Mononuclear cell (primary cell): ENCODE data around the gene LRRC52. TPM values are rescaled to one million over a fixed set of nuclear protein-coding genes. Genes with fewer than 3 reads are reported as not detected.

ENCODE experiments used
- H3K27me3 ChIP-seq: 2 replicates; pipeline ENCODE4 v1.6.0; 2011; ENCODE audit warnings: low read length, control low read depth; ENCODE audit not compliant: insufficient read depth
- H3K4me1 ChIP-seq: 2 replicates; pipeline ENCODE4 v1.5.1; 2011; ENCODE audit warnings: mild to moderate bottlenecking, low read length, control low read depth; ENCODE audit not compliant: insufficient read depth
- H3K4me3 ChIP-seq: 2 replicates; pipeline ENCODE4 v1.5.1; 2011; ENCODE audit warnings: mild to moderate bottlenecking, low read length, moderate library complexity
- H3K9me3 ChIP-seq: 2 replicates; pipeline ENCODE4 v1.5.1; 2011; ENCODE audit warnings: low read depth, mild to moderate bottlenecking, control low read depth, low read length
- total RNA-seq: library from RNA; depleted of rRNA; stranded (reverse); fragments of >200 nt; gene quantifications from one replicate; pipeline ENCODE4 v1.2.3, GENCODE V29; 2012

The LRRC52 gene
- total RNA-seq, 1 donor, result not detected

DNA sequence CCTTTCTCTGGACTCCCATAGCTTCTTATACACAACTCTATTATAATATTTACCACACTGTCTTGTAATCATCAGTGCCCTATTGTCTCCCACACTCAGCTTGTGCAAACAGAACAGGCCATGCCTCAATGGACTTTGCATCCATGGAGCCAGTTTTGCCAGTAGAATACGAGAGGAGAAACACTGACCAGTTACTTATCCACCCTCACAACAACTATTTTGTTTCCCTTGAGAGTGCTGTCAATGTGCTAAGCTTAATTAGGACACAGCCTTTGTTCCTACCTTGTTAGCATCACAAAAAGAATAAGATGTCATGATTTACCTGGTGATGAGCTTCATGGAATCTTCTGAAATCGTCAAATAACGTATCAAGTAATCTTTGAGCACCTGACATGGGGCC is 18.1 kb upstream of the LRRC52 start:
- H3K4me3 ChIP-seq, result no peak overlapping the region
- peaks cover 18% of the 10 kb centered on the region for H3K27me3 ChIP-seq
- peaks cover 12% of the 10 kb centered on the region for H3K9me3 ChIP-seq
- no peaks in the 10 kb centered on the region for H3K4me1 ChIP-seq

DNA sequence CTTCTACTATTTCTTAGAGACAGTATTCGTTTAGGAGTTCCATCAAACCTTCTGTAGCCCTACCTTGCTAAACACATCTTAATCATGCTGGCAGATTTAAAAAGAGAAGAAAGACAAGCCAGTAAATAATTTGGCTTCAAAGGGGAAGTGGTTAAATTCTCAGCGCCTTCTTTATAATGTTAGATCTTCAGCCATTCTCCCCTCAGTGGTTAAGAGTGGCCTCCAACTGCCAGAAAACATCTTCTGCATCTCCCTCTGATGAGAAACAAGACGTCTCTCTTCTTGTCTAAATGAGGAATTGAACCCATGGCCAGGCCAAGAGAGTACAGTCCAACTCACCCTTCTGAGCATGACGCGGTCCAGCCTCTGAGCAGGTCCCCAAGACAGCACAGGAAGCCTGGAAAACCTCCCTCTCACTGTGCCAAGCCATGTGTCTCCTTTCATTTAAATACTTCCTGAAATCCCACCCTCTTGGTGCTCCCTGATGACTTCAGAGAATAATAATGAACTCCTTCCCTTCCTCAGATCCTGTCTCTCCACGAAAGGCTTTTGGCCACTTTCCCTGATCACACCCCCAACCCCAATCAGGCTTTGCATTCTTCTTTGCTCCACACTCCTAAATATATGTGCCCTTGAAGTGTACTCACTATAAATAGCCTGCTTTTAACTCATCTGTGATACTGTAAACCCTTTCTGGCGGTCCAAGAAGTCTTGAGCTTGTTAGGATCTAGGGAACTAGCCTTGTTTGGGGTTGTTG is 16.4 kb upstream of the LRRC52 start:
- Histone ChIP-seq H3K4me1 (no peaks in the 10 kb centered on the region), H3K4me3 (no peak overlapping the region), H3K9me3 (no peaks in the 10 kb centered on the region), H3K27me3 (peaks cover 16% of the 10 kb centered on the region)

DNA sequence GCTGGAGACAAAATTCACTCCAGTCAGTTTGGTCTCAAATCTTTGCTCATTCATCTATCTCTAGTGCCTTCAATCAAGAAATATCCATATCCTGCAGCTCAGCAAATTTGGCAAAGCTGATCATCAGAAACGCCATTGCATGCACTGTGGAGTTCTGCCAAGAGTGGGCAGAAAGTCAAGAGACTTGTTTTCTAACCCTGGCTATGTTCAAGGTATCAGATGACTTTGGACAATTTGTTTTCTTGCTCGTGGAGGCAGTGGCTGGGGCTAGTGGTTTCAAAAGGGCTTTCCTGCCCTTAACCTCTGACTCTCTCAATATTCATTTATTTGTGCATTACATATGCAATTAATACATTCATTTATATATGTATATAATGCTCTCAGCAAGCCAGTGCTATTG is 12.8 kb upstream of the LRRC52 start:
- Histone ChIP-seq H3K27me3 (peaks cover 16% of the 10 kb centered on the region), H3K4me1 (no peaks in the 10 kb centered on the region)

DNA sequence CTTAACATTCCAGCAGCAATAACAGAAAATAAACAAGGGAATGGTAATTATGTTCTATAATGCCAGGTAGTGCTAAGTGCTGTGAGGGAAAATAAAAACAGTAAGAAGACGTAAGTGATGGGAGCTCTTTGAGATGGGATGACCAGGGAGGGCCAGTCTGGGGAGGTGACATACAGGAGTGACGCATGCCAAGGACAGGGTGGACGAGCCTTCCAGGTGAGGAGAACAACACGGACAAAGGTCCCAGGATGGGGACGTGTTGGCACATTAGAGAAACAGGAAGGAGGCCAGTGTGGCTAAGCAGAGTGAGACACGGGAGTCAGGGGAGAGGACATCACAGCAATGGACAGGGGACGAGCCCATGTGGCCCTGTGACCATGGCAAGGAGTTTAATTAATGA is 11.7 kb upstream of the LRRC52 start:
- H3K4me1 ChIP-seq, result no peaks in the 10 kb centered on the region
- H3K9me3 ChIP-seq, result no peaks in the 10 kb centered on the region
- peaks cover 16% of the 10 kb centered on the region for H3K27me3 ChIP-seq
- H3K4me3 ChIP-seq, result no peak overlapping the region

More for the DNA sequence above, 12.8 kb upstream of the LRRC52 start:
- Histone ChIP-seq H3K4me3 (no peak overlapping the region), H3K9me3 (no peaks in the 10 kb centered on the region)

DNA sequence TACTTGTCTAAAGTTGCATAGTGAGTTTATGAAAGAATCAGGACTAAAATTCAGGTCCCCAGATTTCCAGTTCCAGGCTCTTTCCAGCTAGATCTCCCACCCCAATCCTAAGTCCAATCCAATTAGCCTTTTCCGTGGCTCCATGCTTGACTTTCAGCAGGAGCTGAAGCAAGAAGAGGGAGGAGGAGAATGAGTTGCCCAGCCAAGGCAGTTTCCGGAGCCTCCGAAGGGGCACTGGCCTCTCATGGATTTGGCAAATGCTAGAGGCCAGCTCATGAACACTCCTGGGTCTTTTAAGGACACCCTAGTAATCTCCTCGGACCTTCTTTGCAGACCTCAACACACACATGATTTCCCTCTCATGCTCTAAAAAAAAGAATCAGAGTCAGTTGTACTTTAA is 10.5 kb upstream of the LRRC52 start:
- H3K4me1 ChIP-seq, result no peaks in the 10 kb centered on the region
- peaks cover 15% of the 10 kb centered on the region for H3K27me3 ChIP-seq
- H3K4me3 ChIP-seq, result no peak overlapping the region
- H3K9me3 ChIP-seq, result no peaks in the 10 kb centered on the region

DNA sequence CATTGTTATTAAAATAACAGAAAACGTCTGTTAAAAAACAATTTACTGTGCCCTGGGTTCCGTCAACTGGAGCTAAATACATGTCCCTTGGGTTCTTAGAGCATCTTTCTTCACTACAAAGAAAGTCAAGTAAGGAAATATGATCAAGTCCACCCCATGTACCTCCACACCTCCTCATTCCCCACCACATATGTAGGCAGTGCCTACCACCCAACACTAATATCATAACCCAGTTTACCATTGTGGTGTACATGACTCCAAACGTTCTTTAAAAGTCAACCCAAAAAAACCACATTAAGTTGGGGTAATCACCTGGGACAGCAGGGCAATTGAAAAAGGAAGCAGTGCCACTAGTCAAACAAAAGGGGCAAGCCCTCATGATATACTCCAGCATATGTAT is 7.8 kb upstream of the LRRC52 start:
- H3K4me1 ChIP-seq, result no peaks in the 10 kb centered on the region
- no peak overlapping the region for H3K4me3 ChIP-seq
- no peaks in the 10 kb centered on the region for H3K9me3 ChIP-seq
- no peaks in the 10 kb centered on the region for H3K27me3 ChIP-seq

DNA sequence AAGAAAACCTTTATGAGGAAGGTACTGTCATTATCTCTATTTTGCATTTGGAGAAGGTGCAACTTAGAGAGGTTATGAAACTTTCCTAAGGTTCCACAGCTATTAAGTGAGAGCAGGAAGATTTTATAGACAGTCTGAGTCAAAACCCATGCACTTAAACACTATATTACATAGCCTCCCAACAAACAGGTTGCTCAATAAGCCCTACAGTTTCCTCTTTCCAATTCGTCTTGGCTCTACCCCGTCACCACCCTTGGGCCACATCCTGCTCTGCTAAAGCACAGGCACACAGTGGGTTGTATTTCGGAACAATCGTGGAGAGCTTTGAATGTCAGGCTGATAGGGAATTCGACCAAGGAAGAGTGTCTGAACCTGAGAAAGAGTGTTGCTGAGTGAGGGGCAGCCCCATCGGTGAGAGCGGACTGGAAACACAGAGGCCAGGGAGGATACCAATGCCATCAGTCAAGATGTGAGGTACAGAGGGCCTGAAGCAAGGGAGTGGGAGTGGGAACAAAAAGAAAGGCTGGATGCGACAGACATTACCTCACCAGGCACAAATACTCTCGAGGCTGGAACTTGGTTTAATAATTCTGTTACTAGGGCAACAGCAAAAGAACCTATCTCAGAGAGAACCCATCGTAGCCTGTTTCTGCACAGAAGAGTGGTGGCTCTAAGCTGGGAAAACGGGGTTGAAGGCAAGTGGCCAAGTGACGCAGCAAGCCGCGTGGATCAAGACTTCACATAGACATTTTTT is 6.3 kb upstream of the LRRC52 start:
- Histone ChIP-seq H3K9me3 (no peaks in the 10 kb centered on the region), H3K27me3 (no peaks in the 10 kb centered on the region), H3K4me1 (no peaks in the 10 kb centered on the region), H3K4me3 (no peak overlapping the region)

DNA sequence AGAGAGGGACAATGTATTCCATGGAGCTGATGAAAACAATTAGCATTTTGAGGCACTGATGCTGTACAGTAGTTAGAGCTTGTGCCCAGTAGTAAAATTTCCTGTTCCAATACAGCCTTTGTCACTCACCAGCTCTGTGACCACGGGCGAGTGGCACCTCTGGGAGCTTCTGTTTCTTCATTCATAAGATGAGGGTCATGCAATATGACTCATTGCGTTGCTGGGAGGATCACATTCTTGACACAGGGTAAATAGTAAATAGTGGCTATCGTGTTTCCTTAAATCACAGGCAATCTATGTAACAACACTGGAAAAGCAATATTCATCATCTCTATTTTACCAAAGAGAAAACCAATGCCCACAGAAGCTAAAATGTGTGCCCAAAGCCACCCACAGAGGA is 4.5 kb upstream of the LRRC52 start:
- Histone ChIP-seq H3K4me1 (no peaks in the 10 kb centered on the region), H3K4me3 (no peak overlapping the region), H3K27me3 (no peaks in the 10 kb centered on the region), H3K9me3 (no peaks in the 10 kb centered on the region)

DNA sequence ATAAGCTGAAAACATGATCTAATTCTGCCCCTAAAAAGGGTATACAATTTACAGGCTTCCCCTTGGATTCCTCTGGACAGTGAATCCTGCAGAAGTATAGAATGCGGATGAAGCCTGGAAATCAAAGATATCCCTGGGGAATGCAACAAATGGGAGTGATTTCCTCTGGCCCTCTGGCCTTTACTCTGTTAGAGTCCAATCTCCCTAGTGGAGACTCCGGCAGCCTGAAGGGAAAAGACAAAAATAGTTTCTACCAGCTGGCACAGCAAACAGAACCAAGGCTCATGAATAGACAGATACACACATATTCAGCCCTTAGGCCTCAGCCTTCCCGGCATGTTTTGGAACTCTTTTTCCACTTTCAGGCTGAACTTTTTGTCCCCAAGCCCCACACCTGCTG is 3.9 kb upstream of the LRRC52 start:
- H3K4me1 ChIP-seq, result no peaks in the 10 kb centered on the region
- H3K4me3 ChIP-seq, result no peak overlapping the region
- no peaks in the 10 kb centered on the region for H3K27me3 ChIP-seq
- H3K9me3 ChIP-seq, result no peaks in the 10 kb centered on the region

DNA sequence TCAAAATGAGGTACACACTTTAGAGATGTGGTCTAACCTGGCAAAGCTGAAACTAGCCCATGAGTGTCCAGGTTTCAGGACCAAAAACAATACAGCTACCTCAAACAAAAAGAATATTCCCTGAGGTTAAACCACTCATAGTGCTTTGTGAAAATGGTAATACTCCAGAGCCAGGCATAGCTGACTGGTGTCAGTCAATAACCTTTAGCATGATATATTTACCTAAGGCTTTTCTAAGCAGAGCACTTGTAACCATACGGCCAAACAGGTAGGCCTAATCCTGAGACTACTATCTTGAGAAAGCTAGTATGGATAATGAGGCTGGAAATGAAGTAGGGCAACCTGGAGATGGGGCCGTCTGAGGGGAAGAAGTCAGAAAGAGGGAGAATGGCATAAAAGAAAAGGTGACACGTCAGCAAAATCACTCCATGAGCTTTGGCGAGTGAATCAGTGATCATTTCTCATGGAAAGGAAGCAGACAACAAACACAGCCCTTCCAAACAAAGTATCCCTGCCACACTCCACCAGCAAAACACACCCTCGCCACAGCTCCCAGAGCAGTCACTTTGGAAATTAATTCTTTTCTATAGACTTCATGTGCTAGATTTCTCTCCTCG is 1.7 kb upstream of the LRRC52 start:
- no peaks in the 10 kb centered on the region for H3K4me1 ChIP-seq
- H3K9me3 ChIP-seq, result no peaks in the 10 kb centered on the region
- no peak overlapping the region for H3K4me3 ChIP-seq
- no peaks in the 10 kb centered on the region for H3K27me3 ChIP-seq

DNA sequence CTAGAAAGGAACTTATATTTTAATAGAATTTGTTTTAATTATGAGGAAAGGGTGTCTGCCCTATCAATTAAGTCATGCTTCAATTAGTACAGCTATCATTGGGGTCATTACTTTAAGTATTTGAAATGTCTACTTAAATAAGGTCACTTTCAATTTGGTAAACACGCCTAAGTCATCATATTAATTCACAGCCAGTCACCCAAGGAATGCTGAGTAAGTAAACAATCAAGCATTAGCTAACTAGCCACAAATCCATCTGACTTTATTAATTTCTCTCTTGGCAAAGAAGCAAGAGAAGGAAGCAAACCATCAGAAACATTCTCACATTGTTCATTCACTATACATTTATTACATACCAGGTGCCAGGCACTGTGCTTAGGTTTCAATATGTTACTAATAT is 1.2 kb upstream of the LRRC52 start:
- no peaks in the 10 kb centered on the region for H3K4me1 ChIP-seq
- no peak overlapping the region for H3K4me3 ChIP-seq
- H3K27me3 ChIP-seq, result no peaks in the 10 kb centered on the region
- no peaks in the 10 kb centered on the region for H3K9me3 ChIP-seq

DNA sequence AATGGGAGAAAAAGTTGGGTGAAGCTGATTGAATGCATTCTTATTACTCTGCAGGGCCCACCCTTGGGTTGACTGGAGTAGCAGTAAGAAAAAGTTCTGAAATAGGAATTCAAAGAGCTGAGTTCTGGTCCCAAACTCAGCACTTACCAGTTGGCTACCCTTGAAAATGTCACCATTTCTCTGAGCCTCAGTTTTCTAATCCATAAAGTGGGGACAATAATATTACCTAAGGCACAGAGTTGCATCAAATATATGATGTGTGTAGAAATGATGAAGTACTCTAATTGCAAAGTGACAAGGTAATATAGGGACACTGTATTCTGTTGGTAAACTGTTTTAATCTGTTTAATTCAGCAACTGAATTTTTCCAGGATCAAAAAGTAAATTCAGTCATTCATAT is 1.2 kb downstream of the LRRC52 start:
- no peak overlapping the region for H3K4me3 ChIP-seq
- H3K27me3 ChIP-seq, result no peaks in the 10 kb centered on the region
- H3K4me1 ChIP-seq, result no peaks in the 10 kb centered on the region
- H3K9me3 ChIP-seq, result no peaks in the 10 kb centered on the region

DNA sequence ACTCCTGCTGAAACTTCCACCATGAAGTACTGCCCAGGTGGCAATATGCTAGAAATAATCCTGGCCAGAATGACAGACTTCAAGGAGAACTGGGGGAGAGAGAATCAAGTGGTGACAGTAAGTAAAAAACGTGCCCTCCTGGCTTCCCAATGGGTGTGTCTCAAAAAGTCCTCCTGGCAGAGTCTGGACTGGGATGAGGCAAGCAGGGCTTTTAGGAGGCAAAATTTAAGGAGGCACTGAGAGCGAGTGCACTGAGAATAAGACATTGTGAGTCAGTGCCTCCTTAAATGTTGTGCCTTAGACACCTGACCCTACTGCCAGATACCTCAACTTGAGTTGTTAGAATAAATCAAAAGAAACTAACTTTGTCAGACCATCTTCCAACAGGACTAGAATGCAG is 2.2 kb downstream of the LRRC52 start:
- Histone ChIP-seq H3K27me3 (no peaks in the 10 kb centered on the region), H3K4me1 (no peaks in the 10 kb centered on the region), H3K4me3 (no peak overlapping the region), H3K9me3 (no peaks in the 10 kb centered on the region)

DNA sequence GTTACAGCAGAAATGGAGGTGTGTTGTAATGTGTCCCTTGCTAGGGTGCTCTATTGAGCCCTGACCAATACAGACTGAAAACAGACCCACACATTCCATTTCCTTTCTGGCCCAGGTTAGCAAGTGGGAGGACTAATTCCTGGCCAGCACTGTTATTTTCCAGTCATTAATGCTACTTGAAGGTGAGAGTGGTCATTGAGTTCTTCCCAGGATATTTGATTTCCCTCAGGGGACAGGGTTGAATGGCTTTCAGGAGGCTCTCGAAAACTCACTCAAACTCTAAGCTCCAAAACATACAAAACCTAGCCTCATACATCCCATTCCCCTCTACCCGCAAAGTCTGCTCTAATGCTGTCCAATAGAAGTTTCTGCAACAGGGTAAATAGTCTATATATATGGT is 6.2 kb downstream of the LRRC52 start:
- Histone ChIP-seq H3K9me3 (no peaks in the 10 kb centered on the region), H3K4me1 (no peaks in the 10 kb centered on the region), H3K27me3 (no peaks in the 10 kb centered on the region), H3K4me3 (no peak overlapping the region)

DNA sequence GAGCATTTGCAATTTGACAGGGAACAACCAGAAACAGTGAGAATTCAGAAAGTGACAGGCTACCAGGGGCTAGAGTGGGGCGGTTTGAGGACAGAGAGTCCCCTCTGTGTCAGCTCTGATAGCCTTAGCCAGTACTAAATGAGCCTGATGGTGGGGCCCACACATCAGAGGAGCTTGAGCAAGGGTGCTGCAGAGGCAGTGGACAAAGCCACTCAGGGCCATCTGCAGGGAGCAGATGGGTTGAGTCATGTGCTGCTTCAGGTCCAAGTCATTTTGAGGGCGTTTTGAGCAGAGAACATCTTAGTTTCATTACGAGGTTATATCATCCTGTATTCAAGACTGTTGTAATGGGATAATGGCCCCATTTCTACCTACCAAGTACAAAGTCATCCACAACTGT is 7.7 kb downstream of the LRRC52 start:
- Histone ChIP-seq H3K9me3 (no peaks in the 10 kb centered on the region), H3K27me3 (no peaks in the 10 kb centered on the region), H3K4me3 (no peak overlapping the region), H3K4me1 (no peaks in the 10 kb centered on the region)
